Smooth muscle cell (in vitro differentiated cells): ENCODE results near the gene MMP3. TPM values are rescaled to one million over a fixed set of nuclear protein-coding genes. Genes with fewer than 3 reads are reported as not detected.
"Not testable (repeated sequence)": the region's sequence is repeated elsewhere in the genome, so short reads cannot be mapped to it uniquely, and the experiment has no call there.

Experiments
- DNase-seq: peaks from one replicate; lab custom pipeline; 2025; ENCODE audit not compliant: unreplicated experiment; lab: John Stamatoyannopoulos, UW
- H2AFZ ChIP-seq: fragments of 200-600 bp; sonication (generic); 2 replicates; pipeline ENCODE4 v1.6.0; 2016; ENCODE audit warnings: antibody characterized with exemption, low read depth, mild to moderate bottlenecking
- H3F3A ChIP-seq: fragments of 200-600 bp; sonication (generic); 2 replicates; pipeline ENCODE4 v1.6.0; 2017; ENCODE audit warnings: antibody characterized with exemption, low read depth
- H3K27ac ChIP-seq: fragments of 200-600 bp; sonication (generic); 2 replicates; pipeline ENCODE4 v1.5.1; 2016; ENCODE audit warnings: low read depth, mild to moderate bottlenecking
- H3K27me3 ChIP-seq: fragments of 200-600 bp; sonication (generic); 2 replicates; pipeline ENCODE4 v1.6.1; 2016; ENCODE audit warnings: low read depth, mild to moderate bottlenecking
- H3K36me3 ChIP-seq: fragments of 200-600 bp; sonication (generic); 2 replicates; pipeline ENCODE4 v1.5.1; 2016; ENCODE audit warnings: low read depth
- H3K4me1 ChIP-seq: fragments of 200-600 bp; sonication (generic); 2 replicates; pipeline ENCODE4 v1.5.1; 2016; ENCODE audit warnings: low read depth
- H3K4me2 ChIP-seq: fragments of 200-600 bp; sonication (generic); 2 replicates; pipeline ENCODE4 v1.6.0; 2016; ENCODE audit warnings: mild to moderate bottlenecking
- H3K4me3 ChIP-seq: fragments of 200-600 bp; sonication (generic); 2 replicates; pipeline ENCODE4 v1.5.1; 2016; ENCODE audit warnings: mild to moderate bottlenecking
- H3K79me2 ChIP-seq: fragments of 200-600 bp; sonication (generic); 2 replicates; pipeline ENCODE4 v1.6.0; 2016; ENCODE audit warnings: low read depth, mild to moderate bottlenecking
- H3K9ac ChIP-seq: fragments of 200-600 bp; sonication (generic); 2 replicates; pipeline ENCODE4 v1.6.0; 2016; ENCODE audit warnings: low read depth
- H3K9me3 ChIP-seq: fragments of 200-600 bp; sonication (generic); replicated peaks from 2 replicates; pipeline ENCODE4 v1.5.1; 2016; ENCODE audit warnings: low read depth
- H4K20me1 ChIP-seq: fragments of 200-600 bp; sonication (generic); 2 replicates; pipeline ENCODE4 v1.6.0; 2016; ENCODE audit warnings: low read depth
- WGBS: methylation state at CpG from one replicate; pipeline ENCODE4 v1.1.7; 2016; ENCODE audit warnings: low lambda C conversion rate; 5-methylcytosine and 5-hydroxymethylcytosine counted together
- polyA plus RNA-seq: library from polyadenylated mRNA; unstranded; fragments of >200 nt; fragmentation: Nextera tagmentation; extraction: Ambion mirVana; gene quantifications from 2 replicates; pipeline ENCODE4 v1.2.1, GENCODE V29; 2016
- total RNA-seq: library from RNA; depleted of rRNA; stranded (reverse); fragments of >200 nt; gene quantifications from 2 replicates; pipeline ENCODE4 v1.2.3, GENCODE V29; 2014
- TF ChIP-seq, protein P1 (sequence below): fragments of 200-600 bp; sonication (generic); IDR thresholded peaks from 2 replicates; pipeline ENCODE4 v1.5.1; 2017; ENCODE audit warnings: borderline replicate concordance, mild to moderate bottlenecking, antibody characterized with exemption; ENCODE audit not compliant: insufficient read depth, poor library complexity, severe bottlenecking

Gene MMP3
- total and polyA plus RNA-seq, 2 experiments from 2014 or later = 2.0 to 4.3 TPM

DNA sequence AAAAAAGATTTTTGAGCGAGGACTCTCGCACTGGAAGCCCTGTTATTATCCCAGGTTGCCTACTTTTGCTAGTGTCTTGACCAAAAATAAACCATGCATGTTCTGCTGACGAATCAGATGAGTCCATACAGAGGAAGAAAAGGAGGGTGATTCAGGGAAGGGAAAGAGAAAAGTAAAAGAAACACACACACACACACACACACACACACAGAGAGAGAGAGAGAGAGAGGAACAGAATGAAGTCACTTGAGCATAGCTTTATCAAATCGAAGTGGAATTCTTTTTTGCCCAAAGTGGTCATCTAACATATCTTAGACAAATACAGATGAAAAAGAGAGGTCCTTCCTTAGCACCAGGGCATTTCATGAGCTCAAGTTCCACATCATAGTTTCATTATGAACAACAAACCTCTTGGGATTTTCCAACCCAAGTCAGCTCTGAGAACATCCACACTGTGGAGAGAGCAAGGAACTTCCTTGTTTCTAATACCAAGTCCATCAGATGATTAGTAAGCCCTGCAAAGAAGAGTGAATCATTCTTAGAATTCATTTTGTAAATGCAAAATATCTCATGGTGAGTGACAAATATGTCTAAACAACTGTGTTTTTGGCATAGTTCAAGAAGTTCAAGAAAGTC lies 39.1 kb upstream of the MMP3 start:
- no peak for DNase-seq
- TF ChIP-seq, protein P1, sequence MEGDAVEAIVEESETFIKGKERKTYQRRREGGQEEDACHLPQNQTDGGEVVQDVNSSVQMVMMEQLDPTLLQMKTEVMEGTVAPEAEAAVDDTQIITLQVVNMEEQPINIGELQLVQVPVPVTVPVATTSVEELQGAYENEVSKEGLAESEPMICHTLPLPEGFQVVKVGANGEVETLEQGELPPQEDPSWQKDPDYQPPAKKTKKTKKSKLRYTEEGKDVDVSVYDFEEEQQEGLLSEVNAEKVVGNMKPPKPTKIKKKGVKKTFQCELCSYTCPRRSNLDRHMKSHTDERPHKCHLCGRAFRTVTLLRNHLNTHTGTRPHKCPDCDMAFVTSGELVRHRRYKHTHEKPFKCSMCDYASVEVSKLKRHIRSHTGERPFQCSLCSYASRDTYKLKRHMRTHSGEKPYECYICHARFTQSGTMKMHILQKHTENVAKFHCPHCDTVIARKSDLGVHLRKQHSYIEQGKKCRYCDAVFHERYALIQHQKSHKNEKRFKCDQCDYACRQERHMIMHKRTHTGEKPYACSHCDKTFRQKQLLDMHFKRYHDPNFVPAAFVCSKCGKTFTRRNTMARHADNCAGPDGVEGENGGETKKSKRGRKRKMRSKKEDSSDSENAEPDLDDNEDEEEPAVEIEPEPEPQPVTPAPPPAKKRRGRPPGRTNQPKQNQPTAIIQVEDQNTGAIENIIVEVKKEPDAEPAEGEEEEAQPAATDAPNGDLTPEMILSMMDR = no peak
- no peaks in the 10 kb centered on the region for H3K79me2 ChIP-seq
- H3K27ac ChIP-seq = no peak overlapping the region
- no peaks in the 10 kb centered on the region for H3K27me3 ChIP-seq
- no peaks in the 10 kb centered on the region for H3K9me3 ChIP-seq
- H3F3A ChIP-seq = no peaks in the 10 kb centered on the region
- H3K36me3 ChIP-seq = no peaks in the 10 kb centered on the region
- no peaks in the 10 kb centered on the region for H4K20me1 ChIP-seq
- H2AFZ ChIP-seq = no peak overlapping the region
- H3K4me3 ChIP-seq = no peak overlapping the region
- H3K9ac ChIP-seq = no peak overlapping the region
- H3K4me2 ChIP-seq = no peak overlapping the region
- no peaks in the 10 kb centered on the region for H3K4me1 ChIP-seq
- 85% methylated on average over 4 of the region's 4 CpGs for WGBS

DNA sequence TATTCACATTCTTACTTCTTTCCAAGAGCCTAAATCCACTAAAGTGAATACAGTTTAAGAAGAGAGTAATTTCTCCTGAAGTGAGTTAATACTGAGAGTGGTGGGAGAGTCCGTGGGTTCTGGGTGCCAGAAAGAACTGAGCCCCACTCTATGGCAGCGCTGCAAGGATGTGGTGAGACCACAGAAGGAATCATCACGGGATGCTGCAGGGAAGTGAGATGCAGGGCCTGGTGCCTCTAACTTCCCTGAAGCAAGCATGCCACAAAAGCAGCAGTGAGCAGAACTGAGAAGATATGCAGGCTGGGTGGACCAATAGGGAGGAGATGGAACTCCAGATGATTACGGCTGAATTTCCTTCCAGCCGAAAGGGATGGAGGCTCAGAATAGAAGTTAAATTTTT lies 36.4 kb upstream of the MMP3 start:
- Histone ChIP-seq H3K4me3 (no peak overlapping the region), H3K9me3 (no peaks in the 10 kb centered on the region), H3K27me3 (no peaks in the 10 kb centered on the region), H3F3A (no peaks in the 10 kb centered on the region), H3K9ac (no peak overlapping the region), H4K20me1 (no peaks in the 10 kb centered on the region), H3K27ac (no peak overlapping the region), H3K4me1 (no peaks in the 10 kb centered on the region), H3K4me2 (no peak overlapping the region), H2AFZ (no peak overlapping the region), H3K36me3 (no peaks in the 10 kb centered on the region), H3K79me2 (no peaks in the 10 kb centered on the region)
- WGBS = 91% methylated on average over 5 of the region's 5 CpGs
- TF ChIP-seq, protein P1 = no peak
- no peak for DNase-seq

DNA sequence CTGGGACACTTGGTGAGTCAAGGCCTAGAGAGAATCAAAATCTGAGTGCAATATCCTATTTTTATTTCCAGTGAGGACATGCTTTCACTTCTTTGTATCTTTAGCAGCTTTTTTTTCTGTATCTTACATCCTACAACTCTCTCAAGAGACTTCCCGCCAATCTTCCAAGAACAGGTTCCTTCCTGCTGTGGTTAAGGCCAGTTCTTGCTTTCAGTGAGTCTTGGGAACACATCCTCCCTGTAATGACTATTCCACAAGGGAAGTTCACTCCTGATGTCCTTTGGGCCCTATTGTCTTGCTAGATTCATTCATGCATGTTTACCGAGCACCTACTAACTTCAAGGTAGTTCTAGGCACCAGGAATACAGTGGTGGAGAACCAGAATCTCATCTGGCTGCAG lies 35.2 kb upstream of the MMP3 start:
- no peak overlapping the region for H2AFZ ChIP-seq
- TF ChIP-seq, protein P1 = no peak
- H3F3A ChIP-seq = no peaks in the 10 kb centered on the region
- H3K4me2 ChIP-seq = no peak overlapping the region
- H3K4me3 ChIP-seq = no peak overlapping the region
- DNase-seq = no peak
- no peaks in the 10 kb centered on the region for H3K36me3 ChIP-seq
- H3K9ac ChIP-seq = no peak overlapping the region
- H3K4me1 ChIP-seq = no peaks in the 10 kb centered on the region
- H3K27ac ChIP-seq = no peak overlapping the region
- 96% methylated on average over 2 of the region's 2 CpGs for WGBS
- no peaks in the 10 kb centered on the region for H3K9me3 ChIP-seq
- H3K27me3 ChIP-seq = no peaks in the 10 kb centered on the region
- H3K79me2 ChIP-seq = no peaks in the 10 kb centered on the region
- H4K20me1 ChIP-seq = no peaks in the 10 kb centered on the region

DNA sequence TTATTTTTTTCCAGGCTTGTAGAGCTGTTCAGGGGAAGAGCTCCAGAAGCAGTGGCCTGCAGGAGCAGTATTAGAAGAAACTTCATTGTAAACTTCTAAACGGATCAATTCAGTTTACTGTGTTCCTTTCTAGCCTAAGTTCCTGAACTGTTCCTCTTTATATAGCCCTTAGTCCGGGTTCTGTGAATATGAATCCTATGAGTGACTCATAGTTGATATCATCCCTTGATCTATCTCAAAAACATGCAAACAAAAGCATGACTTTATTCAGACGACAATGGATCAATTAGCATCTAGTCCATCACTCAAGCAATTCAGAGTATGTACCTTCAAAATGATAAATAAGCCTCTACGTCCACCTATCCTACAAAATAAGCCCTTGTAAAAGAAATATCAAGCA lies 31.4 kb upstream of the MMP3 start, which contains the start of gene MMP12:
MMP12 (minus strand) TSS at position 131 of the 400 bp plus-strand sequence; CDS start at position 86, 45 bp downstream.
- no peaks in the 10 kb centered on the region for H3F3A ChIP-seq
- no peak within 1 kb of the TSS for H3K4me2 ChIP-seq
- H4K20me1 ChIP-seq = no peaks in the 10 kb centered on the region
- no peak within 1 kb of the TSS for H2AFZ ChIP-seq
- TF ChIP-seq, protein P1 = no peak
- no peaks in the 10 kb centered on the region for H3K9me3 ChIP-seq
- H3K4me1 ChIP-seq = no peaks in the 10 kb centered on the region
- H3K27ac ChIP-seq = no peak within 1 kb of the TSS
- no peak within 1 kb of the TSS for H3K9ac ChIP-seq
- DNase-seq = no peak
- H3K4me3 ChIP-seq = no peak within 1 kb of the TSS
- WGBS = 76% methylated on average over 4 of the region's 4 CpGs
- no peaks in the 10 kb centered on the region for H3K79me2 ChIP-seq
- no peaks in the 10 kb centered on the region for H3K27me3 ChIP-seq
- H3K36me3 ChIP-seq = no peaks in the 10 kb centered on the region

DNA sequence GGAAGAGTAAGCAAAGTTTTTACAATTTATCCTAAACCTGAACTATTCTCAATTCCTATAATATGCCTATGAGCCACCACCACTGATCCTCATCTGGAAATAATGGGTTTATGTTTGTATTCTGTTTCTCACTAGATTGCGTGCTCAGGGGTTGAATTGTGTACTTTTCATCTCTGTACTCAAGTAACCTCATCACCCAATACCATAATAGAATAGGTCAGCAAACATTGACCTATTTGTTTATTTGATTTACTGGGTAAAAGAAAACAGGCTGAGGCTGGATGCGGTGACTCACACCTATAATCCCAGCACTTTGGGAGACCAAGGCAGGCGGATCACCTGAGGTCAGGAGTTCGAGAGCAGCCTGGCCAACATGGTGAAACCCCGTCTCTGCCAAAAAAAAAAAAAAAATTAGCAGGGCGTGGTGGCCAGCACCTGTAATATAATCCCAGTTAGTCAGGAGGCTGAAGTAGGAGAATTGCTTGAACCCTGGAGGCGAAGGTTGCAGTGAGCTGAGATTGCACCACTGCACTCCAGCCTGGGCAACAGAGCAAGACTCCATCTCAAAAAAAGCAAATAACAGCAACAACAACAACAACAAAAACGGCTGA lies 26.1 kb upstream of the MMP3 start:
- not testable (repeated sequence) for H3K27ac ChIP-seq, H3K27me3 ChIP-seq, DNase-seq, H3K4me2 ChIP-seq, H3K79me2 ChIP-seq, H3K4me1 ChIP-seq, H3K9ac ChIP-seq, H3F3A ChIP-seq, H3K9me3 ChIP-seq, H3K4me3 ChIP-seq, H3K36me3 ChIP-seq, H2AFZ ChIP-seq, H4K20me1 ChIP-seq
- WGBS = 90% methylated on average over 8 of the region's 8 CpGs
